Glomerular endothelial cell (primary cell): ENCODE data around the gene CDH13. TPM values are rescaled to one million over a fixed set of nuclear protein-coding genes. Genes with fewer than 3 reads are reported as not detected.

Source experiments
- DNase-seq: peaks from one replicate; pipeline ENCODE4 v3.0.0-alpha.2; 2011; ENCODE audit warnings: low read depth, low spot score; ENCODE audit errors: extremely low read depth
- total RNA-seq: library from RNA; depleted of rRNA; stranded (reverse); fragments of >200 nt; gene quantifications from 2 replicates; pipeline ENCODE4 v1.2.3, GENCODE V29; 2015

Gene CDH13
- total RNA-seq, 1 donor from 2014 or later, result 111 TPM

- DNase-seq, result no peak
Observed at GRCh38 chr16:83799336-83799735, 1172.6 kb downstream of the CDH13 start.

DNA sequence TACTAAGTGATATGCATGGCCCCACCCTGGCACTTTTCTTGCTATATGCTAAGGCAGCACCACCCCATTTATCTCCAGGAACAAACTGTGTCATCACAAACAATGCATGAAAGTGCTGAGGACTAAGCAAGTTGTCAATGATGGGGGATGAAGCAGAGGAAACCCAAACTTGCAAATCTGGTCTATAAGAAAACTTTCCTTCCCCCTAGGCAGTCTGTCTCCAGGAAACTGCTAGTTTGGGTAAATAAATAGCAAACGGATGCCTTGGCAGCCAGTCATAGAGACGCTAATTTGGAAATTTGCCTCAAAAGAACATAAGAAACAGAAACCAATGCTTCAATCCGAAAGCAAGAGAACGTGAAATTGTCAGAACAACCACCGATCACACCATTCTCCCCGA is 1175.4 kb downstream of the CDH13 start:
- peak; percentile 62 for DNase-seq

- DNase-seq, result no peak
Observed at GRCh38 chr16:83802554-83803205, 1175.9 kb downstream of the CDH13 start.

DNA sequence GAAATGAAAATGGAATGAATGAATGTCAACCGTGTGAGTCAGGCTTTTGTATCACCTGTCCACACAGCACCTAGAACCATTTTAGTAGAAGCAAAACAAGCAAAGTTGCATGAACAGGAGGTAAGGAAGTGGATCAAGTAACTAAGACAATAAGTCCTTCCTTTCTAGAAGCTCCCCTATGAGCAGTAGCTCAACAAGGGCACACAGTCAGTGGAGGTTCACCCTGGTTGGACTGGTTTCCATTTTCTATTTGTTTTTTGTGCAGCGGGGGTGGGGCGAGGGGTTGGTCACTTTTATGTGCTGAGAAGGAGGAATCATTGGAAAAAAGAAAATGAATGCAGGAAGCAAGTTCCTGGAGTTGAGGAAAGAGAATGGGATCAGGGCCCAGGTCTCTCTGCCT is 1177.0 kb downstream of the CDH13 start:
- DNase-seq, result no peak

DNA sequence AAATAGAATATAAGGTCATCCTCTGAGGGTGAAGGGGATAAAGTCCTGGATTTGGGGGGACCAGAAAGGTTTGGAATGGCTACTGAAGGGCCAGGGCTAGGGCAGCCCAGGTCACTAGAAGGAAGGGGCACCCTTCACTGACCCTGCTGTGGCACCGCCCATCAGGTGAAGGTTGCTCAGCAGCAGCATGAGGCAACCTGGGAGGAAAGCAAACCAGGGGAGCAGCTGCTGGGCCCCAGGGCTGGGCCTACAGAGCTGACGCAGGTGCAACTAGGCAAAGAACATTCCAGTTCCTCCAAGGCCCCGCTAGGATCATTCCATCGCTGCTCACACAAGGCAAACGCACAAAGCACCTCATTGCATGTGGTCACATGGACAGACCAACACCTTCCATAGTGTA is 1177.6 kb downstream of the CDH13 start:
- DNase-seq, result no peak

- DNase-seq, result no peak
Observed at GRCh38 chr16:83806036-83806435, 1179.3 kb downstream of the CDH13 start.

- DNase-seq, result no peak
Observed at GRCh38 chr16:83806731-83807130, 1180.0 kb downstream of the CDH13 start.

- DNase-seq, result no peak
Observed at GRCh38 chr16:83807327-83807709, 1180.5 kb downstream of the CDH13 start.

- DNase-seq, result no peak
Observed at GRCh38 chr16:83807710-83808572, 1181.2 kb downstream of the CDH13 start, which contains the start of gene HSBP1. HSBP1 (plus strand) TSS chr16:83807978; CDS start chr16:83808077, 99 bp downstream.

GRCh38 chr16:83808573-83809014 is 1181.8 kb downstream of the CDH13 start:
- DNase-seq, result no peak

- DNase-seq, result no peak
Observed at GRCh38 chr16:83809092-83809491, 1182.3 kb downstream of the CDH13 start.

DNA sequence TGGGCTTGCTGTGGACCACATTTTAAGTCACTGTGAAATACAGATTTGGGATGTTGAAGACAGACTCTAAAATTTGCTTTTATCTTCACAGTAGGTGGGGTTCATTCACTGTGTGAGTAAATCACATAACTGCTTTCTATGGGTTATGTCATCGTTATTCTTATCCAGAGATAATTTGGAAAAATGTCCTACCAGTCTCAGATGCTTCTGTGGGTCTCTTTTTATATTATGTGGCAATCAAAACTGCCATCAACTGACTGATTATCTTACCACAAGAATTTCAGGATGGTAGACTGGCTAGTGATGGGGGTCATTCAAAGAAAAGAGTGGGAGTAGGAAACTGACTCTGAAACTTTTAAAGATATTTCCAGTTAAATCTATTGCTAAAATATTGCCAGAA is 1184.1 kb downstream of the CDH13 start:
- no peak for DNase-seq

- DNase-seq, result no peak
Observed at GRCh38 chr16:83813823-83814658, 1187.3 kb downstream of the CDH13 start.

- DNase-seq, result no peak
Observed at GRCh38 chr16:83814659-83814985, 1187.9 kb downstream of the CDH13 start.

- no peak for DNase-seq
Observed at GRCh38 chr16:83817022-83817421, 1190.3 kb downstream of the CDH13 start.

DNA sequence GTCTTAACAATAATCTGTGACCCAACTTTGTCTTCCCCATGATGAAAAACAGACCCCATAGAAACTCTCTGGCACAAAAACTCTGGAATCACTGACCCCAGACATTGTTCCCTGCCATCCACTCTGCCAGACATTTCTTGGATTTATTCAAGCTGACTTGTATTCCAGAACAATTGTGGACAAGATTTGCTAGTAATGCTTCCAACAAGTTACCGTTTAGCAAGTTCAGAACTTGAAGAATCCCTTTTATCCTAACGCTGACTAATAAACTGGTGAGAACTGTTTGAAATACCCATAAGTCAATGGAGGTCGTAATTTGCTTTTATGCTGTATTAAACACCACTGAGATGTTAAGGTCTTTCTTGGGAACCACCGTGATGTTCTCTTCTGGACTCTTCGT is 1191.5 kb downstream of the CDH13 start:
- no peak for DNase-seq

DNA sequence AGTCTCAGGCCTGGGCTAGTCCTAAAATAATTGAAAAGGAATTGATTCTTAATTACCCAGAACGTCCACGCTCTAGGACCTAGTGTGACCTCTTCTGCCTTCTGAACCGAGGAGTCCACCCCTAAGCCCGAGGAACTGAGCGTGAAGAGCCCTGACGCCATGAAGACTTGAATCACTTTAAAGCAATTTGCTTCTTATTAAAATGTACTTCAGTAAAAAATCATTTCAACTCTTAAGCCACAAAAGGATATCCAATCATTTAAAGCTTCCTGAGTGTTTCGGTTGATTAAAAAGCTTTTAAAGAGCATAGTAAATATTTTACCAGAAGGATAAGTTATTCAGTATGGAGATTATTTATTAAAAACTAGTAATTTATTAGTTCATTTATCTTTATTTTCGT is 1192.6 kb downstream of the CDH13 start:
- DNase-seq, result no peak

DNA sequence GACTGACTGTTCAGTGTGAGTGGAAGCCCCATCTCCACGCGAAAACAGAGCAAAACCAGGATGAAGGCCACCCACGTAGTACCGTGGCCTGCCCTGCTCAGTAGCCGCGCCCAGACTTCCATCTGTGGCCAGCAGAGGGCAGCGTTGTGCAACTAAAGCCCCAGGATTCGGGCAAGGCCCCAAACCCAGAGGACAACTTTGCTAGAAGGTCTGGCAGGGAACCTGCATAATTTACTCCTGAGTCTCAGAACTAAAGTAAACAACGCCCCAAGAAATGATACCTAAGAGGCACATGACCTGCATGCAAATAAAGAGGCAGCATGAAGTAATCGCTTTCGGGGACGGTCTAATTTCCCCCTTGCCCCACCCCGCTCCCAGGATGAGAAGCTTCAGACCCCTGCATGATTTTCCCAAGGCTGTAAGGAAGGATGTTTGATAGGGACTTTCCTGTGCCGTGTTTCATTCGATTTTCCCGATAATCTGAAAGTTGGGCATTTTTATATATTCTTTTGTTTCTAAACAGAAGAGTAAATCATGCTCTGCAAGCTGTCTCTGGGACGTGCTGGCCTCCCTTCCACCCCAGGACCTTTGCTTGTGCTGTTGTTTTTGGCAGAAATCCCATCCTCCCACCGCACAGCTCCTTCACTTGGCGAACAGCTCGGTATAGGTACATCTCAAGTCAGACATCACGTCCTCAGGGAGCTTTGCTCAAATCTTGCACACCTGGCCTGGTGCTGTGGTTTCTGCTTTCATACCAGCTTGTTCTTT is 1199.6 kb downstream of the CDH13 start:
- DNase-seq, result no peak

GRCh38 chr16:83830091-83830768 is 1203.5 kb downstream of the CDH13 start:
- no peak for DNase-seq
